Measurements from ENCODE around the gene SPECC1. TPM values are rescaled to one million over a fixed set of nuclear protein-coding genes. Genes with fewer than 3 reads are reported as not detected.

The SPECC1 gene
- total and polyA plus RNA-seq, 2 donors (not counting 3 experiments of a cell fraction or from before 2014, with no cell fraction given) = 5.3 to 20.4 TPM

- Histone ChIP-seq H3K4me2 (ENCODE audit: insufficient read depth, low read length) (no peak overlapping the region), H3K36me3 (ENCODE audit: control insufficient read depth in 2 of 2, extremely low read depth in 1 of 2, insufficient read depth in 2 of 2, low read length in 2 of 2) (no peaks in the 10 kb centered on the region), H4K20me1 (replicated peaks; ENCODE audit: control insufficient read depth, extremely low read depth, insufficient read depth, low read length) (no peaks in the 10 kb centered on the region), H3K79me2 (ENCODE audit: control insufficient read depth, insufficient read depth, low read length) (no peaks in the 10 kb centered on the region), H3K27ac (ENCODE audit: insufficient read depth, low read depth, low read length) (no peak overlapping the region), H3K9me1 (replicated peaks; ENCODE audit: control insufficient read depth, extremely low read depth, insufficient read depth, low read length) (no peaks in the 10 kb centered on the region), H3K9ac (replicated peaks; ENCODE audit: extremely low read depth, insufficient read depth, low read length) (no peak overlapping the region), H3K27me3 (ENCODE audit: control insufficient read depth in 2 of 2, insufficient read depth in 2 of 2, low read length in 2 of 2) (no peaks in the 10 kb centered on the region), H3K4me1 (ENCODE audit: control insufficient read depth, extremely low read depth, insufficient read depth, low read length) (no peaks in the 10 kb centered on the region), H3K4me3 (replicated peaks in 1 of 3; ENCODE audit: insufficient read depth in 1 of 3, low read depth in 1 of 3, low read length in 3 of 3) (no peak overlapping the region), H2AFZ (ENCODE audit: low read depth, low read length) (no peak overlapping the region), H3K9me3 (replicated peaks; ENCODE audit: control insufficient read depth, insufficient read depth, low read length) (no peaks in the 10 kb centered on the region)
- no peak for DNase-seq (ENCODE audit: low read depth, low spot score)
- ChIA-PET CTCF (interaction anchor here (1.1 to 1.4 kb wide), 3 partner anchors 14 to 58 kb away, joined by 3 to 6 read pairs (median 3); no protein-coding TSS in a partner anchor), POLR2A (no interaction called here)
- BruUV-seq (replicated peaks) = no TSS peak
- dilution Hi-C loops (cut with MboI; ENCODE audit: extremely low pct_ligation_motif_present, low sequenced_read_pairs) = no loop called here
- TF ChIP-seq POLR2AphosphoS5 (IDR thresholded peaks at IDR 0.05; ENCODE audit: insufficient read depth, low read depth, low read length) (no peak), FOS (IDR thresholded peaks at IDR 0.05; ENCODE audit: borderline replicate concordance, insufficient read depth, low read length) (no peak), EZH2 (IDR thresholded peaks at IDR 0.05; ENCODE audit: borderline replicate concordance, low read depth, low read length, severe bottlenecking) (no peak), JUN (IDR thresholded peaks at IDR 0.05; ENCODE audit: borderline replicate concordance, insufficient read depth, insufficient read length, low read depth) (no peak), CTCF (IDR thresholded peaks at IDR 0.05; ENCODE audit: extremely low read depth in 1 of 2, insufficient read depth in 1 of 2, low read depth in 1 of 2, low read length in 2 of 2) (no peak), GATA2 (IDR thresholded peaks at IDR 0.05; ENCODE audit: insufficient read depth, insufficient read length, low read depth, low read length) (no peak), POLR2A (IDR thresholded peaks at IDR 0.05; ENCODE audit: low read depth, low read length) (no peak), MAX (IDR thresholded peaks at IDR 0.05; ENCODE audit: insufficient read depth, insufficient read length) (no peak), MYC (IDR thresholded peaks at IDR 0.05; ENCODE audit: low read depth, low read length) (no peak)
- intact Hi-C loops (cut with micrococcal nuclease) = no loop called here
- no peak for FAIRE-seq
Observed at GRCh38 chr17:20284570-20285295, 275.6 kb downstream of the SPECC1 start.
